ENCODE results near the gene UGT3A2. TPM values are rescaled to one million over a fixed set of nuclear protein-coding genes. Genes with fewer than 3 reads are reported as not detected.
A peak's percentile ranks its signal among the peaks of the same experiment; 100 is the strongest.

Gene UGT3A2
- polyA plus RNA-seq, 1 of the 3 experiments (the other 2 are of a cell fraction) = 0.05 TPM

GRCh38 chr5:36078430-36078829 is 11.7 kb upstream of the UGT3A2 start:
- Histone ChIP-seq H3K36me3 (replicated peaks in 1 of 2; ENCODE audit: control insufficient read depth in 1 of 2, insufficient read depth in 2 of 2, low read length in 1 of 2) (no peaks in the 10 kb centered on the region), H4K20me1 (ENCODE audit: insufficient read depth) (no peaks in the 10 kb centered on the region), H2AFZ (ENCODE audit: low read depth) (no peak overlapping the region), H3K27ac (ENCODE audit: low read depth in 2 of 2, low read length in 1 of 2) (no peak overlapping the region), H3K4me2 (no peak overlapping the region), H3K4me3 (ENCODE audit: low read depth in 2 of 2, low read length in 1 of 2) (no peak overlapping the region), H3K4me1 (ENCODE audit: control insufficient read depth in 1 of 2, insufficient read depth in 2 of 2, low read depth in 1 of 2, low read length in 1 of 2) (peaks cover 0 to 4% of the 10 kb centered on the region in 2 experiments; a peak in 2 of 4 replicates), H3K9me2 (no peaks in the 10 kb centered on the region), H3K79me2 (ENCODE audit: insufficient read depth) (no peaks in the 10 kb centered on the region), H3K9me3 (no peaks in the 10 kb centered on the region), H3K9ac (no peak overlapping the region), H3F3A (replicated peaks; ENCODE audit: insufficient read depth) (no peaks in the 10 kb centered on the region), H3K27me3 (ENCODE audit: insufficient read depth) (no peaks in the 10 kb centered on the region; the same call in 1 of the 2 replicates)
- CTCF ChIA-PET = interaction anchor here (0.5 to 2.8 kb wide), 49 partner anchors 9 to 927 kb away, joined by 3 to 34 read pairs (median 4); partner anchors contain the start of genes LMBRD2, NADK2, RANBP3L and SKP2
- no peak for DNase-seq
- POLR2A ChIA-PET = no interaction called here
- TF ChIP-seq ELF1 (IDR thresholded peaks at IDR 0.05) = no peak
- WGBS (ENCODE audit: low lambda C conversion rate) = 31% methylated on average over 8 of the region's 10 CpGs

GRCh38 chr5:36073595-36074216 is 7.0 kb upstream of the UGT3A2 start:
- CTCF ChIA-PET = interaction anchor here (1.0 to 1.4 kb wide), 5 partner anchors 10 to 232 kb away, joined by 3 to 6 read pairs (median 3); no protein-coding TSS in a partner anchor
- 32% methylated on average over 3 of the region's 3 CpGs for WGBS (ENCODE audit: low lambda C conversion rate)
- DNase-seq = no peak

More at GRCh38 chr5:36073595-36074216, 7.0 kb upstream of the UGT3A2 start:
- no peak for TF ChIP-seq TCF12 (IDR thresholded peaks at IDR 0.05)
- no peak for TF ChIP-seq RXRA (IDR thresholded peaks at IDR 0.05; ENCODE audit: borderline replicate concordance, low read depth)
- peak; percentile 44 for TF ChIP-seq RAD21 (IDR thresholded peaks at IDR 0.05; ENCODE audit: low read length)
- no peak for TF ChIP-seq CHD2 (IDR thresholded peaks at IDR 0.05; ENCODE audit: low read length, partially characterized antibody)
- TF ChIP-seq CTCF (IDR thresholded peaks at IDR 0.05) = peak; percentile 18; the same call in 1 of the 2 replicates
- Histone ChIP-seq H3K27me3 (ENCODE audit: insufficient read depth) (no peaks in the 10 kb centered on the region; the same call in 1 of the 2 replicates), H3K9me3 (no peaks in the 10 kb centered on the region), H3K9ac (no peak overlapping the region), H3K79me2 (ENCODE audit: insufficient read depth) (no peaks in the 10 kb centered on the region), H3K27ac (ENCODE audit: low read depth in 2 of 2, low read length in 1 of 2) (no peak overlapping the region), H3K4me2 (no peak overlapping the region), H2AFZ (ENCODE audit: low read depth) (no peak overlapping the region), H4K20me1 (ENCODE audit: insufficient read depth) (no peaks in the 10 kb centered on the region), H3F3A (replicated peaks; ENCODE audit: insufficient read depth) (no peaks in the 10 kb centered on the region), H3K9me2 (no peaks in the 10 kb centered on the region), H3K4me3 (ENCODE audit: low read depth in 2 of 2, low read length in 1 of 2) (no peak overlapping the region), H3K36me3 (replicated peaks in 1 of 2; ENCODE audit: control insufficient read depth in 1 of 2, insufficient read depth in 2 of 2, low read length in 1 of 2) (no peaks in the 10 kb centered on the region), H3K4me1 (ENCODE audit: control insufficient read depth in 1 of 2, insufficient read depth in 2 of 2, low read depth in 1 of 2, low read length in 1 of 2) (peaks cover 0 to 3% of the 10 kb centered on the region in 2 experiments; a peak in 2 of 4 replicates)
- POLR2A ChIA-PET = no interaction called here
